IMR-90 (cell line): ENCODE data around the gene PROSER2. TPM values are rescaled to one million over a fixed set of nuclear protein-coding genes. Genes with fewer than 3 reads are reported as not detected.

Source experiments
- ATAC-seq: fragments of 200-7000 bp; cut with Tn5 transposase; 2 replicates; pipeline ENCODE4 v1.9.1; 2020; ENCODE audit warnings: low read depth, mild to moderate bottlenecking, moderate library complexity
- BruUV-seq: library from RNA; stranded (reverse); fragments of 400-500 nt; replicated peaks from 2 replicates; lab custom pipeline; 2021; lab: Mats Ljungman, UMichigan
- CTCF ChIA-PET: fragments of 300-600 bp; formaldehyde crosslinking; extraction: SDS; loops from one replicate; lab custom pipeline; 2021; ENCODE audit warnings: antibody characterized with exemption; lab: Yijun Ruan, JAX
- POLR2A ChIA-PET: fragments of 300-600 bp; sonication (Branson Sonifier 250); formaldehyde crosslinking; loops from one replicate; lab custom pipeline; 2022; ENCODE audit warnings: antibody characterized with exemption; ENCODE audit not compliant: unreplicated experiment; lab: Charles Lee
- DNase-seq: peaks from one replicate; pipeline ENCODE4 v3.0.0; 2013
- H2AFZ ChIP-seq: replicated peaks from 2 replicates; pipeline ENCODE3; 2013; ENCODE audit warnings: low read length, mild to moderate bottlenecking; ENCODE audit not compliant: poor library complexity
- H2AK5ac ChIP-seq: 2 replicates; pipeline ENCODE4 v1.6.1; 2013; ENCODE audit warnings: low read depth, low read length, inconsistent platforms
- H2AK9ac ChIP-seq: replicated peaks from 2 replicates; pipeline ENCODE3; 2013; ENCODE audit warnings: mild to moderate bottlenecking, low read depth, low read length, moderate library complexity; ENCODE audit not compliant: poor library complexity
- H2BK120ac ChIP-seq: 2 replicates; pipeline ENCODE4 v1.6.1; 2013; ENCODE audit warnings: low read depth, low read length, inconsistent platforms
- H2BK15ac ChIP-seq: 3 replicates; pipeline ENCODE4 v1.6.1; 2013; ENCODE audit warnings: low read depth, low read length, inconsistent platforms
- H2BK20ac ChIP-seq: 2 replicates; pipeline ENCODE4 v1.6.1; 2013; ENCODE audit warnings: low read depth, mild to moderate bottlenecking, inconsistent platforms, low read length, moderate library complexity
- H2BK5ac ChIP-seq: 2 replicates; pipeline ENCODE4 v1.6.1; 2013; ENCODE audit warnings: mild to moderate bottlenecking, low read depth, low read length, inconsistent platforms; ENCODE audit not compliant: poor library complexity, severe bottlenecking
- H3K14ac ChIP-seq: replicated peaks from 2 replicates; pipeline ENCODE4 v1.6.1; 2013; ENCODE audit warnings: low read depth, low read length, inconsistent platforms
- H3K18ac ChIP-seq: 2 replicates; pipeline ENCODE4 v1.6.1; 2013; ENCODE audit warnings: low read depth, low read length, control low read depth
- H3K23ac ChIP-seq: 2 replicates; pipeline ENCODE4 v1.6.1; 2013; ENCODE audit warnings: low read depth, low read length, inconsistent platforms
- H3K27ac ChIP-seq: 2 replicates; pipeline ENCODE4 v1.5.1; 2013; ENCODE audit warnings: mild to moderate bottlenecking, control low read depth, low read length; ENCODE audit not compliant: insufficient read depth
- H3K27me3 ChIP-seq: 2 replicates; pipeline ENCODE4 v1.6.1; 2013; ENCODE audit warnings: low read length; ENCODE audit not compliant: control insufficient read depth, insufficient read depth
- H3K36me3 ChIP-seq: 2 replicates; pipeline ENCODE4 v1.6.1; 2013; ENCODE audit warnings: low read length, mixed read lengths; ENCODE audit not compliant: control insufficient read depth, insufficient read depth
- H3K4ac ChIP-seq: 2 replicates; pipeline ENCODE4 v1.6.1; 2013; ENCODE audit warnings: low read depth, low read length, inconsistent platforms
- H3K4me1 ChIP-seq: 2 replicates; pipeline ENCODE4 v1.6.1; 2013; ENCODE audit warnings: low read length, mixed read lengths; ENCODE audit not compliant: control insufficient read depth, insufficient read depth
- H3K4me2 ChIP-seq: 2 replicates; pipeline ENCODE4 v1.6.1; 2013; ENCODE audit warnings: low read depth, mild to moderate bottlenecking, control low read depth, low read length, moderate library complexity
- H3K4me3 ChIP-seq: 2 replicates; pipeline ENCODE4 v1.5.1; 2013; ENCODE audit warnings: low read depth, mild to moderate bottlenecking, control low read depth, low read length, moderate library complexity; ENCODE audit not compliant: insufficient read depth
- H3K56ac ChIP-seq: 2 replicates; pipeline ENCODE4 v1.6.1; 2013; ENCODE audit warnings: low read length, inconsistent platforms; ENCODE audit not compliant: insufficient read depth; ENCODE audit errors: extremely low read depth
- H3K79me1 ChIP-seq, 2 experiments: 2 replicates each; pipeline ENCODE4 v1.6.1; 2013; ENCODE audit warnings: low read length in 2 of 2, inconsistent platforms in 1 of 2, low read depth in 1 of 2
- H3K9ac ChIP-seq: 2 replicates; pipeline ENCODE4 v1.6.1; 2013; ENCODE audit warnings: low read depth, low read length, control low read depth
- H3K9me1 ChIP-seq: 2 replicates; pipeline ENCODE4 v1.6.1; 2013; ENCODE audit warnings: low read length, inconsistent platforms; ENCODE audit not compliant: insufficient read depth
- H3K9me3 ChIP-seq: 2 replicates; pipeline ENCODE4 v1.6.1; 2013; ENCODE audit warnings: low read length; ENCODE audit not compliant: control insufficient read depth, insufficient read depth
- H4K20me1 ChIP-seq: 2 replicates; pipeline ENCODE4 v1.6.1; 2013; ENCODE audit warnings: low read length, inconsistent platforms; ENCODE audit not compliant: insufficient read depth
- H4K5ac ChIP-seq: 2 replicates; pipeline ENCODE4 v1.6.1; 2013; ENCODE audit warnings: mild to moderate bottlenecking, low read depth, low read length, control low read depth
- H4K8ac ChIP-seq, 2 experiments: 2 replicates each; pipeline ENCODE4 v1.6.1; 2013; ENCODE audit warnings: low read depth in 2 of 2, low read length in 2 of 2, control low read depth in 1 of 2, inconsistent platforms in 1 of 2
- H4K91ac ChIP-seq: 2 replicates; pipeline ENCODE4 v1.6.1; 2013; ENCODE audit warnings: low read depth, low read length, inconsistent platforms; ENCODE audit not compliant: insufficient read depth
- BHLHE40 ChIP-seq: fragments of 150-350 bp; IDR thresholded peaks from 2 replicates; pipeline ENCODE4 v1.6.1; 2016; ENCODE audit warnings: mild to moderate bottlenecking, low read depth, low read length
- CEBPB ChIP-seq: IDR thresholded peaks from 2 replicates; pipeline ENCODE4 v1.6.1; 2012; ENCODE audit warnings: low read depth, low read length, improper control_type of control experiment
- CHD1 ChIP-seq: IDR thresholded peaks from 2 replicates; pipeline ENCODE4 v1.6.1; 2012; ENCODE audit warnings: low read depth, low read length, improper control_type of control experiment
- FOS ChIP-seq: fragments of 150-350 bp; IDR thresholded peaks from 2 replicates; pipeline ENCODE4 v1.6.1; 2016; ENCODE audit warnings: low read depth, low read length
- MAFK ChIP-seq: IDR thresholded peaks from 2 replicates; pipeline ENCODE4 v1.6.1; 2012; ENCODE audit warnings: low read depth, low read length, improper control_type of control experiment
- MAZ ChIP-seq: IDR thresholded peaks from 2 replicates; pipeline ENCODE4 v1.6.1; 2012; ENCODE audit warnings: low read depth, mild to moderate bottlenecking, low read length, improper control_type of control experiment, moderate library complexity, borderline replicate concordance
- MXI1 ChIP-seq: IDR thresholded peaks from 2 replicates; pipeline ENCODE4 v1.6.1; 2012; ENCODE audit warnings: low read depth, mild to moderate bottlenecking, low read length, moderate library complexity, borderline replicate concordance
- NFE2L2 ChIP-seq: fragments of 150-350 bp; IDR thresholded peaks from 2 replicates; pipeline ENCODE4 v1.6.1; 2016; ENCODE audit warnings: low read depth, mild to moderate bottlenecking, low read length
- POLR2A ChIP-seq: IDR thresholded peaks from 2 replicates; pipeline ENCODE4 v1.6.1; 2012; ENCODE audit warnings: mild to moderate bottlenecking, low read depth, low read length
- RCOR1 ChIP-seq: IDR thresholded peaks from 2 replicates; pipeline ENCODE4 v1.6.1; 2012; ENCODE audit warnings: mild to moderate bottlenecking, low read length, improper control_type of control experiment; ENCODE audit not compliant: insufficient replicate concordance
- SMC3 ChIP-seq: fragments of 150-350 bp; IDR thresholded peaks from 2 replicates; pipeline ENCODE4 v1.6.1; 2016; ENCODE audit warnings: low read depth, mild to moderate bottlenecking, antibody characterized with exemption, low read length, moderate library complexity
- WGBS, 2 experiments: methylation state at CpG; one replicate each; pipeline versions ENCODE4 v1.1.5 to v1.1.7; 2013; ENCODE audit warnings: missing lambda C conversion rate in 2 of 2; ENCODE audit not compliant: insufficient read length in 1 of 2; ENCODE audit errors: extremely low coverage in 2 of 2; 5-methylcytosine and 5-hydroxymethylcytosine counted together
- dilution Hi-C: fragments of 300-500 bp; cut with HindIII; formaldehyde crosslinking; loops from one replicate; pipeline ENCODE4 v1.14.3; 2018; ENCODE audit warnings: low sequenced_read_pairs; ENCODE audit not compliant: unreplicated experiment
- in situ Hi-C: fragments of 300-500 bp; cut with MboI; formaldehyde crosslinking; loops from 3 replicates; pipeline ENCODE4 v1.14.3; 2019; ENCODE audit warnings: low sequenced_read_pairs, inconsistent platforms, mixed read lengths
- intact Hi-C: fragments of 100-400 bp; cut with micrococcal nuclease; formaldehyde crosslinking; loops from 2 replicates; pipeline ENCODE4 v1.10.0; 2022
- polyA plus RNA-seq, 3 experiments: library from polyadenylated mRNA; depleted of rRNA; stranded (reverse); fragments of >200 nt; gene quantifications; 2 replicates each; pipeline ENCODE4 v1.2.3, GENCODE V29; 2012; ENCODE audit warnings: low replicate concordance in 1 of 3
- total RNA-seq: library from RNA; depleted of rRNA; stranded (reverse); fragments of >200 nt; gene quantifications from 2 replicates; pipeline ENCODE4 v1.2.3, GENCODE V29; 2012
- TF ChIP-seq, protein P1 (sequence below): fragments of 150-350 bp; IDR thresholded peaks from 2 replicates; pipeline ENCODE4 v1.6.1; 2017; ENCODE audit warnings: mild to moderate bottlenecking, antibody characterized with exemption, low read length, low read depth
- TF ChIP-seq, protein P2 (sequence below): fragments of 150-350 bp; IDR thresholded peaks from 2 replicates; pipeline ENCODE4 v1.6.1; 2016; ENCODE audit warnings: low read depth, mild to moderate bottlenecking, low read length, moderate library complexity, borderline replicate concordance

The PROSER2 gene
- total and polyA plus RNA-seq, 2 of the 4 experiments (the other 2 are of a cell fraction), result 1.4 to 2.0 TPM

DNA sequence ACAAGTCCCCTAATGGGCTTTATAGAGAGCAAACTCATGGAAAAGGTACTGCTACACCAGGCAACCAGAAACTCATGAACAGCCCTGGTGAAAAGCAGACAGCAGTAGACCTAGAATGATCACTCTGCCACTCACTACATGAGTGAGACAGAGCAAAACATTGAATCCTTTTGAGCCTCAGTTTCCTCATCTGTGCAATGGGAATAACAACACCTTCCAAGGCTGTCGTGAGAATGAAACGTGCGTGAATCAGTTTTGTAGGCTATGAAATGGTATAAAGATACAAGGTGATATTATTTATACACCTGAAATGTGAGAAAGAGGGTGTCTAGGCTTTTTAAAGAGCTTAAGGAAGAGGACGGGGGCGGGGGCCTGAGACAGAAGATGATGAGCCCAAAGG, 14.3 kb upstream of the PROSER2 start:
- no peak overlapping the region for H2BK20ac ChIP-seq
- no peaks in the 10 kb centered on the region for H3K36me3 ChIP-seq
- 0 out of 2 replicates have a peak, but pooled peaks cover 4% of the 10 kb centered on the region for H3K9me1 ChIP-seq
- DNase-seq, result no peak
- H2AK5ac ChIP-seq, result no peak overlapping the region; the same call in 1 of the 2 replicates
- H3K4ac ChIP-seq, result no peak overlapping the region
- no peak overlapping the region for H3K18ac ChIP-seq
- no peak for TF ChIP-seq RCOR1
- TF ChIP-seq, protein P1, sequence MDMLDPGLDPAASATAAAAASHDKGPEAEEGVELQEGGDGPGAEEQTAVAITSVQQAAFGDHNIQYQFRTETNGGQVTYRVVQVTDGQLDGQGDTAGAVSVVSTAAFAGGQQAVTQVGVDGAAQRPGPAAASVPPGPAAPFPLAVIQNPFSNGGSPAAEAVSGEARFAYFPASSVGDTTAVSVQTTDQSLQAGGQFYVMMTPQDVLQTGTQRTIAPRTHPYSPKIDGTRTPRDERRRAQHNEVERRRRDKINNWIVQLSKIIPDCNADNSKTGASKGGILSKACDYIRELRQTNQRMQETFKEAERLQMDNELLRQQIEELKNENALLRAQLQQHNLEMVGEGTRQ, result no peak
- no peak for TF ChIP-seq CEBPB
- no peak for TF ChIP-seq NFE2L2
- TF ChIP-seq FOS, result no peak
- TF ChIP-seq POLR2A, result no peak
- no peak for TF ChIP-seq MAZ
- no peak for TF ChIP-seq BHLHE40
- no peak for TF ChIP-seq MAFK
- no peak for TF ChIP-seq SMC3
- TF ChIP-seq, protein P2, sequence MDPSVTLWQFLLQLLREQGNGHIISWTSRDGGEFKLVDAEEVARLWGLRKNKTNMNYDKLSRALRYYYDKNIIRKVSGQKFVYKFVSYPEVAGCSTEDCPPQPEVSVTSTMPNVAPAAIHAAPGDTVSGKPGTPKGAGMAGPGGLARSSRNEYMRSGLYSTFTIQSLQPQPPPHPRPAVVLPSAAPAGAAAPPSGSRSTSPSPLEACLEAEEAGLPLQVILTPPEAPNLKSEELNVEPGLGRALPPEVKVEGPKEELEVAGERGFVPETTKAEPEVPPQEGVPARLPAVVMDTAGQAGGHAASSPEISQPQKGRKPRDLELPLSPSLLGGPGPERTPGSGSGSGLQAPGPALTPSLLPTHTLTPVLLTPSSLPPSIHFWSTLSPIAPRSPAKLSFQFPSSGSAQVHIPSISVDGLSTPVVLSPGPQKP, result no peak
- no peak for TF ChIP-seq CHD1
- TF ChIP-seq MXI1, result no peak
- no peak overlapping the region for H3K23ac ChIP-seq
- no peak for ATAC-seq
- H3K9ac ChIP-seq, result no peak overlapping the region
- H3K14ac ChIP-seq, result no peak overlapping the region
- no peak overlapping the region for H4K8ac ChIP-seq
- no peak overlapping the region for H4K91ac ChIP-seq
- intact Hi-C loops (no loop called here), dilution Hi-C loops (no loop called here), in situ Hi-C loops (no loop called here)
- H4K20me1 ChIP-seq, result no peaks in the 10 kb centered on the region
- H2BK120ac ChIP-seq, result no peak overlapping the region
- ChIA-PET CTCF (interaction anchor here (0.6 kb wide), 1 partner anchor 135 kb away, joined by 3 read pairs; no protein-coding TSS in a partner anchor), POLR2A (interaction anchor here (0.5 kb wide), 1 partner anchor 19 kb away, joined by 6 read pairs; no protein-coding TSS in a partner anchor)
- no peak overlapping the region for H2BK5ac ChIP-seq
- no peak overlapping the region for H3K56ac ChIP-seq
- H3K27ac ChIP-seq, result no peak overlapping the region
- no peaks in the 10 kb centered on the region for H3K9me3 ChIP-seq
- H2BK15ac ChIP-seq, result no peak overlapping the region
- H3K4me3 ChIP-seq, result no peak overlapping the region
- no peak overlapping the region for H2AK9ac ChIP-seq
- peaks cover 3% of the 10 kb centered on the region; the same call in 1 of the 2 replicates for H3K27me3 ChIP-seq
- H2AFZ ChIP-seq, result no peak overlapping the region
- BruUV-seq, result no TSS peak
- WGBS, 2 experiments, result no CpG with 5 or more reads among the region's 5 CpGs
- peaks cover 4% of the 10 kb centered on the region; the same call in 1 of the 2 replicates for H3K4me1 ChIP-seq
- no peaks in the 10 kb centered on the region for H3K79me1 ChIP-seq
- no peak overlapping the region for H4K5ac ChIP-seq
- H3K4me2 ChIP-seq, result no peak overlapping the region
